Nephron (organoid): Measurements from ENCODE around the gene BAHD1.
A peak's percentile ranks its signal among the peaks of the same experiment; 100 is the strongest.

Experiments
- H3K27ac Mint-ChIP-seq, 3 experiments: 2 replicates each; pipeline ENCODE4 v1.8.0; 2020; ENCODE audit warnings: mixed read lengths in 3 of 3, mild to moderate bottlenecking in 2 of 3, moderate library complexity in 1 of 3
- H3K27me3 Mint-ChIP-seq: 2 replicates; pipeline ENCODE4 v1.8.0; 2021; ENCODE audit warnings: low read depth, mild to moderate bottlenecking, moderate library complexity, mixed read lengths
- H3K36me3 Mint-ChIP-seq: 2 replicates; pipeline ENCODE4 v1.8.0; 2020; ENCODE audit warnings: low read depth, mixed read lengths
- H3K4me1 Mint-ChIP-seq: 2 replicates; pipeline ENCODE4 v1.8.0; 2020; ENCODE audit warnings: mixed read lengths
- H3K4me3 Mint-ChIP-seq, 3 experiments: 2 replicates each; pipeline ENCODE4 v1.8.0; 2020; ENCODE audit warnings: mild to moderate bottlenecking in 3 of 3, mixed read lengths in 3 of 3, moderate library complexity in 2 of 3
- H3K9me3 Mint-ChIP-seq: 2 replicates; pipeline ENCODE4 v1.8.0; 2020; ENCODE audit warnings: mixed read lengths
- TF ChIP-seq, protein P1 (sequence below), 3 experiments: fragments of 200-600 bp; sonication (generic); IDR thresholded peaks; one replicate each; pipeline ENCODE4 v1.5.0; 2021; ENCODE audit warnings: antibody characterized with exemption in 3 of 3; ENCODE audit not compliant: unreplicated experiment in 3 of 3

BAHD1 gene

DNA sequence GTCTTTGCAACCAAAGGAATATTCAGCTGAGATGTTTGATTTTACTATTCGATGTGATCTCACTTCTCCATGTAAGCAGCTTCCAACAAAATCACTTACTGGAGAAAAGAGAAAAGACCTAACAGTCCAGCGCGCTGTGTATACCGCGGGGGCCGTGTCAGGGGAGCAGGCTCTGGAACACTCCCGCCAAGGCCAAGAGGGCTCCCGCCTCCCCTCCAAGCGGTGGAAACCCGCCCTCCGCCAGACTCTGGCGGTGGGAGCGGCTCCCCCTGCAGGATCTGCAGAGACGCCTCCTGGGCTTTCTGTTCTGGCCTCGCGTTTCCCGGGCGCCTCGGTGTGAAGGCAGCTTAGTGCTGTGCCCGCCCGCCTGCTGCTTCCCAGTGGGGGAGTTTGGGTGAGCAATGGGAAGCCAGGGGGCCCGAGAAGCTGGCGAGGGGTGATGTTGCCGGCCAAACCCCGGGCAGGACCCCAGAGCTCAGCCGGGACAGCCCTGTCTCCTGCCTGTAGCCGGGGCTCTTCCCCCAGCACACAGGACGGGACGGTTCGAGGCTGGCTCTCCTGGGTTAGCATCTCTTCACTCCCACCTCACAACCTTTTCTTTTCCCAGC lies 66.3 kb downstream of the BAHD1 start:
- Mint-ChIP-seq H3K27me3 (peaks cover 19% of the 10 kb centered on the region), H3K36me3 (no peaks in the 10 kb centered on the region), H3K4me3 (peak overlapping the region; percentile 41 to 64 (median 64)), H3K27ac (peak overlapping the region; percentile 79 to 90 (median 80)), H3K4me1 (peaks cover 23% of the 10 kb centered on the region), H3K9me3 (no peaks in the 10 kb centered on the region)
- TF ChIP-seq, protein P1, sequence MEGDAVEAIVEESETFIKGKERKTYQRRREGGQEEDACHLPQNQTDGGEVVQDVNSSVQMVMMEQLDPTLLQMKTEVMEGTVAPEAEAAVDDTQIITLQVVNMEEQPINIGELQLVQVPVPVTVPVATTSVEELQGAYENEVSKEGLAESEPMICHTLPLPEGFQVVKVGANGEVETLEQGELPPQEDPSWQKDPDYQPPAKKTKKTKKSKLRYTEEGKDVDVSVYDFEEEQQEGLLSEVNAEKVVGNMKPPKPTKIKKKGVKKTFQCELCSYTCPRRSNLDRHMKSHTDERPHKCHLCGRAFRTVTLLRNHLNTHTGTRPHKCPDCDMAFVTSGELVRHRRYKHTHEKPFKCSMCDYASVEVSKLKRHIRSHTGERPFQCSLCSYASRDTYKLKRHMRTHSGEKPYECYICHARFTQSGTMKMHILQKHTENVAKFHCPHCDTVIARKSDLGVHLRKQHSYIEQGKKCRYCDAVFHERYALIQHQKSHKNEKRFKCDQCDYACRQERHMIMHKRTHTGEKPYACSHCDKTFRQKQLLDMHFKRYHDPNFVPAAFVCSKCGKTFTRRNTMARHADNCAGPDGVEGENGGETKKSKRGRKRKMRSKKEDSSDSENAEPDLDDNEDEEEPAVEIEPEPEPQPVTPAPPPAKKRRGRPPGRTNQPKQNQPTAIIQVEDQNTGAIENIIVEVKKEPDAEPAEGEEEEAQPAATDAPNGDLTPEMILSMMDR (IDR thresholded peaks at IDR 0.05; ENCODE audit: unreplicated experiment in 3 of 3) = peak; percentile 62 to 78 (median 70)

DNA sequence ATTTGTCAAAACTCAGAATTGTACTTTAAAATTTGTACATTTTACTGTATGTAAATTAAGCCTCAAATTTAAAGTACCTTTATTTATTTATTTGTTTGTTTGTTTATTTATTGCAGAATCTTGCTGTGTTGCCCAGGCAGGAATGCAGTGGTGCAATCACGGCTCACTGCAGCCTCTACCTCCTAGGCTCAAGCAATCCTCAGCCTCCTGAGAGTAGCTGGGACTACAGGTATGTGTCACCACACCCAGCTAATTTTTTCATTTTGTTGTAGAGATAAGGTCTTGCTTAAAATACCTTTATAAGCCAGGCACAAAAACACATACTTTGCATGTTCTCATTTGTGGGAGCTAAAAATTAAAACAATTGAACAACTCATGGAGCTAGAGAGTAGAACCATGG lies 67.5 kb downstream of the BAHD1 start:
- TF ChIP-seq, protein P1 (IDR thresholded peaks at IDR 0.05; ENCODE audit: unreplicated experiment in 3 of 3) = no peak
- H3K27ac Mint-ChIP-seq = peak overlapping the region in 1 of 3 experiments; percentile 51
- no peaks in the 10 kb centered on the region for H3K9me3 Mint-ChIP-seq
- H3K4me3 Mint-ChIP-seq = no peak overlapping the region
- no peaks in the 10 kb centered on the region for H3K36me3 Mint-ChIP-seq
- peaks cover 29% of the 10 kb centered on the region for H3K4me1 Mint-ChIP-seq
- peaks cover 24% of the 10 kb centered on the region for H3K27me3 Mint-ChIP-seq

DNA sequence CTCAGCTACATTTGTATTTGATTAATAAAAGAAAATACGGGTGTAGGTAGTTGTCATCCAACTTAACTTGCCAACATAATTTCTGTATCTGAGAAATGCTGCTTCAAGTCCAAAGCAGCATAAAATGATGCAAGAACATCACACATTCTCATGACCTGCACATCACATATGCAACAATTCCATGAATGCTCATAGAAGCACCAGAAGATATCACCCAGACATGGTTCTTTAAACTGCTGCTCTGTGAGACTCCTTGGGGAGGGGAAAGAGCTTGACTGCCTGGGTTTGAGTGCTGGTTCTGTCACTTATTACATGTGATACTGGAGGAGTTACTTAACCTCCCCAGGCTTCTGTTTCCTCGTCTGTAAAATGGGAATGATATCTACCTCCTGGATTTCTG lies 69.4 kb downstream of the BAHD1 start:
- Mint-ChIP-seq H3K9me3 (no peaks in the 10 kb centered on the region), H3K36me3 (no peaks in the 10 kb centered on the region), H3K4me3 (peak overlapping the region; percentile 60 to 78 (median 69)), H3K4me1 (peaks cover 29% of the 10 kb centered on the region), H3K27ac (no peak overlapping the region), H3K27me3 (peaks cover 24% of the 10 kb centered on the region)
- TF ChIP-seq, protein P1 (IDR thresholded peaks at IDR 0.05; ENCODE audit: unreplicated experiment in 3 of 3) = no peak

DNA sequence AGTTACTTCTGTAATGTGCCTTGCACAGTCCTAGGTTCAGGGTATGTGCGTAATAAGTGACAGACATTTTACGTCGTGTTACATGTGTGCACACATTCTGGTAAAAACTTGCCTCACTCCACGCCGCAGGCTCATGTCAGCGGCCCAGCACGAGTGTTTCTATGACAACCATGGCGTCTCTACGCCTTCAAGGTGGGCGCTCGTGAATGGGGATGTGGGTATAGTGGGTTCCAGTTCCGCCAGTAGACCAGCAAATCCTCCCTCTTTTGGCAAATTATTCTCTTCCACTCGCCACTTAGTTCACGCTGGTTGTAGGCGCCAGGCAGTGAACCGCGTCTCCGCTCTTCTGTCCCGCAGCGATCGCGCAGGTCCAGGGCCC lies 70.3 kb downstream of the BAHD1 start:
- Mint-ChIP-seq H3K4me3 (peak overlapping the region; percentile 84 to 85 (median 84)), H3K27ac (peak overlapping the region in 1 of 3 experiments; percentile 28), H3K27me3 (peaks cover 24% of the 10 kb centered on the region), H3K9me3 (no peaks in the 10 kb centered on the region), H3K4me1 (peaks cover 29% of the 10 kb centered on the region), H3K36me3 (no peaks in the 10 kb centered on the region)
- TF ChIP-seq, protein P1 (IDR thresholded peaks at IDR 0.05; ENCODE audit: unreplicated experiment in 3 of 3) = no peak

DNA sequence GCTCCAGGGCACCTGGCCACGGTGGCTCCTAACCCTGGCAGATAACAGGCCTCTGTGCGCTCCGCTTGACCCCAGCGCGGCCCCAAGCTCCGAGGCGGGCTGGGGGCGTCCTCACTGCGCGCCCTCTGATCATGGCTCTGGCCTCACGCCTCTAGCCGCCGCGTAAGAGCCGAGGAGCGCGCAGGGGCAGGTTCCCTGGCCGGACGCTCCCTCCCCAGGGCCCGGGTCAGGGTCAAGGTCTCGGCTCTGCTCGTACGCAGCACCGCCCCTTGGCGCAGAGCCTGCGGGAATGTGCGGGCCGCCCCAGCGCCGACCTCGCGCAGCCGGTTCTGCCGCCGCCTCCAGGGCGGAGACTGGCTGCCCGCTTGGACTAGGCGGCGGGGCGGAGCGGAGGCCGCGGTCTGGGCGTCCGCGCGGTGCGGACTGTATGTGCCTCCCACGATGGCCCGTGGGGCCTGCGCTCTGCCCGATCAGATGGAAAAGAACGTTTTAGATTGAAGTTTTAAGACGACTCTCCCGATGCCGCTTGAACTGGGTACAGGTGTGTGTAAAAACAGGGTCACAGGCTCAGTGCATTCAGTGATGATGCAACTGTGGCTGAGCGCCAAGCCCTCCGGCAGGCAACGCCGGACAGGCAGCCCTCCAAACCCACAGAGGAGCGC lies 70.8 kb downstream of the BAHD1 start:
- TF ChIP-seq, protein P1 (IDR thresholded peaks at IDR 0.05; ENCODE audit: unreplicated experiment in 3 of 3) = no peak
- Mint-ChIP-seq H3K36me3 (no peaks in the 10 kb centered on the region), H3K4me1 (peaks cover 27% of the 10 kb centered on the region), H3K27ac (peak overlapping the region in 2 of 3 experiments; percentile 28 to 36), H3K9me3 (no peaks in the 10 kb centered on the region), H3K27me3 (peaks cover 24% of the 10 kb centered on the region), H3K4me3 (peak overlapping the region; percentile 84 to 85 (median 84))
